SK-N-SH treated with all-trans-retinoic acid at 6 μM for 48 hours (cell line): ENCODE measurements around the gene FAM83C.
A peak's percentile ranks its signal among the peaks of the same experiment; 100 is the strongest.

ENCODE experiments used
- ATAC-seq: fragments of 200-7000 bp; cut with Tn5 transposase; 3 replicates; pipeline ENCODE4 v1.9.1; 2020; ENCODE audit warnings: mild to moderate bottlenecking, moderate library complexity
- ARNTL ChIP-seq: fragments of 450-650 bp; formaldehyde crosslinking; IDR thresholded peaks from 2 replicates; pipeline ENCODE4 v1.5.0; 2020; ENCODE audit warnings: low read depth, mild to moderate bottlenecking, moderate library complexity, borderline replicate concordance
- BACH2 ChIP-seq: fragments of 250-450 bp; sonication (Bioruptor Pico); IDR thresholded peaks from 2 replicates; pipeline ENCODE4 v1.9.0; 2021; ENCODE audit warnings: mild to moderate bottlenecking, borderline replicate concordance
- CSDC2 ChIP-seq: fragments of 250-450 bp; sonication (Bioruptor Pico); IDR thresholded peaks from 2 replicates; pipeline ENCODE4 v1.5.0; 2020; ENCODE audit warnings: mild to moderate bottlenecking, moderate library complexity
- ESRRG ChIP-seq: fragments of 250-450 bp; sonication (Bioruptor Pico); IDR thresholded peaks from 2 replicates; pipeline ENCODE4 v1.6.1; 2021; ENCODE audit warnings: mild to moderate bottlenecking
- GLIS3 ChIP-seq: fragments of 250-450 bp; sonication (Bioruptor Pico); IDR thresholded peaks from 2 replicates; pipeline ENCODE4 v1.5.0; 2020; ENCODE audit warnings: mild to moderate bottlenecking, moderate library complexity
- ISL1 ChIP-seq: fragments of 250-450 bp; sonication (Bioruptor Pico); IDR thresholded peaks from 2 replicates; pipeline ENCODE4 v2.1.2; 2022; ENCODE audit warnings: mild to moderate bottlenecking, moderate library complexity
- OSR1 ChIP-seq: fragments of 250-450 bp; sonication (Bioruptor Pico); IDR thresholded peaks from 2 replicates; pipeline ENCODE4 v1.8.0; 2022; ENCODE audit warnings: moderate library complexity, mild to moderate bottlenecking, inconsistent platforms
- PATZ1 ChIP-seq: fragments of 250-450 bp; sonication (Bioruptor Pico); IDR thresholded peaks from 2 replicates; pipeline ENCODE4 v1.8.0; 2020; ENCODE audit warnings: mild to moderate bottlenecking, moderate library complexity, borderline replicate concordance
- PPARA ChIP-seq: fragments of 250-450 bp; sonication (Bioruptor Pico); IDR thresholded peaks from 2 replicates; pipeline ENCODE4 v1.5.0; 2020; ENCODE audit warnings: mild to moderate bottlenecking, borderline replicate concordance
- RARB ChIP-seq: fragments of 250-450 bp; sonication (Bioruptor Pico); IDR thresholded peaks from 2 replicates; pipeline ENCODE4 v1.8.0; 2021; ENCODE audit warnings: mild to moderate bottlenecking, moderate library complexity
- SNAI2 ChIP-seq: fragments of 250-450 bp; sonication (Bioruptor Pico); IDR thresholded peaks from 2 replicates; pipeline ENCODE4 v1.5.0; 2020; ENCODE audit warnings: mild to moderate bottlenecking, moderate library complexity
- TCF4 ChIP-seq: fragments of 250-450 bp; sonication (Bioruptor Pico); IDR thresholded peaks from 2 replicates; pipeline ENCODE4 v1.8.0; 2021; ENCODE audit warnings: mild to moderate bottlenecking, moderate library complexity, borderline replicate concordance
- TOX ChIP-seq: fragments of 250-450 bp; sonication (Bioruptor Pico); IDR thresholded peaks from 2 replicates; pipeline ENCODE4 v1.8.0; 2021; ENCODE audit warnings: mild to moderate bottlenecking, moderate library complexity, borderline replicate concordance
- TSHZ2 ChIP-seq: fragments of 250-450 bp; sonication (Bioruptor Pico); IDR thresholded peaks from 2 replicates; pipeline ENCODE4 v1.5.0; 2020; ENCODE audit warnings: mild to moderate bottlenecking, moderate library complexity
- ZC3H10 ChIP-seq: fragments of 250-450 bp; sonication (Bioruptor Pico); IDR thresholded peaks from 2 replicates; pipeline ENCODE4 v1.5.1; 2021; ENCODE audit warnings: mild to moderate bottlenecking, moderate library complexity
- ZFP3 ChIP-seq: fragments of 250-450 bp; sonication (Bioruptor Pico); IDR thresholded peaks from 2 replicates; pipeline ENCODE4 v1.5.0; 2020; ENCODE audit warnings: mild to moderate bottlenecking, moderate library complexity
- ZFP30 ChIP-seq: fragments of 450-650 bp; formaldehyde crosslinking; IDR thresholded peaks from 2 replicates; pipeline ENCODE4 v1.5.0; 2022; ENCODE audit warnings: mild to moderate bottlenecking, moderate library complexity
- ZNF70 ChIP-seq: fragments of 450-650 bp; formaldehyde crosslinking; IDR thresholded peaks from 2 replicates; pipeline ENCODE4 v1.5.0; 2020; ENCODE audit warnings: mild to moderate bottlenecking, moderate library complexity
- ZNF8 ChIP-seq: fragments of 450-650 bp; formaldehyde crosslinking; IDR thresholded peaks from 2 replicates; pipeline ENCODE4 v1.5.0; 2020; ENCODE audit warnings: mild to moderate bottlenecking, moderate library complexity
- TF ChIP-seq, protein P1 (sequence below): fragments of 250-450 bp; sonication (Bioruptor Pico); IDR thresholded peaks from 2 replicates; pipeline ENCODE4 v1.5.1; 2020; ENCODE audit warnings: low read depth, mild to moderate bottlenecking, moderate library complexity
- TF ChIP-seq, protein P2 (sequence below): fragments of 250-450 bp; sonication (Bioruptor Pico); IDR thresholded peaks from 2 replicates; pipeline ENCODE4 v1.5.1; 2021; ENCODE audit warnings: mild to moderate bottlenecking, moderate library complexity

FAM83C gene

GRCh38 chr20:35339636-35340035 lies 47.4 kb upstream of the FAM83C start:
- ATAC-seq: no peak
- TF ChIP-seq BACH2 (CRISPR knock-in tag) (no peak), ZNF70 (CRISPR knock-in tag) (no peak), PATZ1 (CRISPR knock-in tag) (no peak), ARNTL (no peak), ZFP3 (CRISPR knock-in tag) (no peak), ZNF8 (CRISPR knock-in tag) (no peak), ZC3H10 (CRISPR knock-in tag) (no peak), PPARA (CRISPR knock-in tag) (no peak), ZFP30 (CRISPR knock-in tag) (no peak)
- TF ChIP-seq, protein P1, sequence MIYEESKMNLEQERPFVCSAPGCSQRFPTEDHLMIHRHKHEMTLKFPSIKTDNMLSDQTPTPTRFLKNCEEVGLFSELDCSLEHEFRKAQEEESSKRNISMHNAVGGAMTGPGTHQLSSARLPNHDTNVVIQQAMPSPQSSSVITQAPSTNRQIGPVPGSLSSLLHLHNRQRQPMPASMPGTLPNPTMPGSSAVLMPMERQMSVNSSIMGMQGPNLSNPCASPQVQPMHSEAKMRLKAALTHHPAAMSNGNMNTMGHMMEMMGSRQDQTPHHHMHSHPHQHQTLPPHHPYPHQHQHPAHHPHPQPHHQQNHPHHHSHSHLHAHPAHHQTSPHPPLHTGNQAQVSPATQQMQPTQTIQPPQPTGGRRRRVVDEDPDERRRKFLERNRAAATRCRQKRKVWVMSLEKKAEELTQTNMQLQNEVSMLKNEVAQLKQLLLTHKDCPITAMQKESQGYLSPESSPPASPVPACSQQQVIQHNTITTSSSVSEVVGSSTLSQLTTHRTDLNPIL (CRISPR knock-in tag): no peak
- TF ChIP-seq, all 23 proteins: peak for 0

DNA sequence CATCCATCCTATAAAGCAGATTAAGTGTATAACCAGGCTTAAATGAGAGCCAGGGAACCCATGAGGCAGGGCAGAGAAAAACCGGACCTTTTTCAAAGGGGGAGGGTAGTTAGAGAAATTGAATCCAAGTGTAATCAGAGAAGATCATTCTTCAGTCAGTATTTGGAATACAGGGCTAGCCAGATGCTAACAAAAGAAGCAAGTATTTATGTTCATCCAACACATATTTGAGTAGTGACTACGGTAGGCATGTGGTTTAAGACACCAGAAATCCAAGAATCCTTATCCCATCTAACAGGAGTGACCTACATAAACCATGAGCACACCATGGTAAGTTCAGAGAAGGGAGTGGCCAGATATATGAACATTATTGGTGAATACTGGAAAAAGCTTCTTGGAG lies 46.8 kb upstream of the FAM83C start:
- no peak for TF ChIP-seq TOX
- 0 out of 2 replicates have a peak, but pooled peaks have one; percentile 13 for TF ChIP-seq ISL1
- ATAC-seq: peak; percentile 95

GRCh38 chr20:35334311-35335101 lies 42.3 kb upstream of the FAM83C start:
- ATAC-seq: no peak
- TF ChIP-seq GLIS3 (CRISPR knock-in tag) (no peak), ZFP30 (CRISPR knock-in tag) (no peak), RARB (CRISPR knock-in tag) (no peak), ZNF70 (CRISPR knock-in tag) (no peak), ISL1 (no peak), TSHZ2 (CRISPR knock-in tag) (no peak), ZC3H10 (CRISPR knock-in tag) (no peak), PPARA (CRISPR knock-in tag) (no peak), TOX (no peak)

- TF ChIP-seq ARNTL: no peak
- TF ChIP-seq PPARA (CRISPR knock-in tag): no peak
- TF ChIP-seq, protein P1 (CRISPR knock-in tag): no peak
- TF ChIP-seq BACH2 (CRISPR knock-in tag): no peak
- TF ChIP-seq, protein P2, sequence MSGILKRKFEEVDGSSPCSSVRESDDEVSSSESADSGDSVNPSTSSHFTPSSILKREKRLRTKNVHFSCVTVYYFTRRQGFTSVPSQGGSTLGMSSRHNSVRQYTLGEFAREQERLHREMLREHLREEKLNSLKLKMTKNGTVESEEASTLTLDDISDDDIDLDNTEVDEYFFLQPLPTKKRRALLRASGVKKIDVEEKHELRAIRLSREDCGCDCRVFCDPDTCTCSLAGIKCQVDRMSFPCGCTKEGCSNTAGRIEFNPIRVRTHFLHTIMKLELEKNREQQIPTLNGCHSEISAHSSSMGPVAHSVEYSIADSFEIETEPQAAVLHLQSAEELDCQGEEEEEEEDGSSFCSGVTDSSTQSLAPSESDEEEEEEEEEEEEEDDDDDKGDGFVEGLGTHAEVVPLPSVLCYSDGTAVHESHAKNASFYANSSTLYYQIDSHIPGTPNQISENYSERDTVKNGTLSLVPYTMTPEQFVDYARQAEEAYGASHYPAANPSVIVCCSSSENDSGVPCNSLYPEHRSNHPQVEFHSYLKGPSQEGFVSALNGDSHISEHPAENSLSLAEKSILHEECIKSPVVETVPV (CRISPR knock-in tag): no peak
- TF ChIP-seq GLIS3 (CRISPR knock-in tag): no peak
- TF ChIP-seq ZC3H10 (CRISPR knock-in tag): no peak
- TF ChIP-seq PATZ1 (CRISPR knock-in tag): no peak
- TF ChIP-seq TCF4 (CRISPR knock-in tag): no peak
- no peak for TF ChIP-seq OSR1 (CRISPR knock-in tag)
- TF ChIP-seq CSDC2 (CRISPR knock-in tag): no peak
- no peak for TF ChIP-seq SNAI2 (CRISPR knock-in tag)
- no peak for TF ChIP-seq ESRRG (CRISPR knock-in tag)
- no peak for ATAC-seq
Measured at GRCh38 chr20:35333606-35334005, 41.4 kb upstream of the FAM83C start.
